Activated gamma-delta T cell treated with anti-CD3 and anti-CD28 coated beads, Interleukin-2, amount 50 U/mL, for 16 hours (primary cell): ENCODE results near the gene LONRF3.

ENCODE experiments used
- DNase-seq: peaks from one replicate; pipeline ENCODE4 v3.0.0-alpha.2; 2020; ENCODE audit warnings: low read depth

LONRF3 gene

DNA sequence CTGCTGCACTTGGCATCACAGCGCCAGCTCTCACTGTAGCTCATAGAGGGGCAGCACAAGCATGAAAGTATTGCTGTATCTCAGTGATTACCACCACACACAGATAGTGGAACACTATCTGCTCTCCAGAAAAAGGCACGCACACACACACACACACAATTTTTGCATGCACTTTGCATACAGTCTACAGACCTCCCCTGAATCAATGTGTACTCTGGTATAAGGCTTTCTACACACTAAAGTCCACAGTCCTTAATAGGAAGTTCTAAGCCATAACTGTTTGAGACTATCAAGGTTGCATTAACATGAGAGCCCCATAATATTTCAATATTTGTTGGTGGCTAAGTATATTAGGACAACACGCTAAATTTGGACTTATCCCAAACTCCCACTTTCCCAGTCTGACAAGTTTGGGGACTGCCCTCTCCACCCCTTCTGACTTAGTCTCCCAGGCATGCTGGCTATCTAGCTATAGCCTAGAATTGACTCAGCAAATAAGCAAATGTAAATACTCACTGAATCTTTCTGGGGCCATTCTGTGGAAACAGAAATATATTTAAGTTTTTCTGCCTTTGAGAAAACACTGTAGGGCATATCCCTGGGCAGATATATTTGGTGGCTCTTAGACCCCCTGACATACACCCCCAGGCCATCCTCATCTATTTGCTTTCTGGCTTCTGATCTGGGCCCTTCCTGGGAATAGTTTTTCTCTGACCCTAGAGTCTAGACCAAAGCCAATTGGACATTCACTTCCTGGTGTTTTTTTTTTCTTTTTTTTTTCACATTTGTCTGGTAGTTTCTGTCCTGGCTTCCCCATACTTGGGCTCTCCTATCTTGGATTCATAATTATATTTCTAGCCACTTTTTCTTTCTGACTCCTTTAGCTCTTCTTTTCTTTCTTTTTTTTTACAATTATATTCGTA is 62.0 kb downstream of the LONRF3 start:
- DNase-seq: no peak

DNA sequence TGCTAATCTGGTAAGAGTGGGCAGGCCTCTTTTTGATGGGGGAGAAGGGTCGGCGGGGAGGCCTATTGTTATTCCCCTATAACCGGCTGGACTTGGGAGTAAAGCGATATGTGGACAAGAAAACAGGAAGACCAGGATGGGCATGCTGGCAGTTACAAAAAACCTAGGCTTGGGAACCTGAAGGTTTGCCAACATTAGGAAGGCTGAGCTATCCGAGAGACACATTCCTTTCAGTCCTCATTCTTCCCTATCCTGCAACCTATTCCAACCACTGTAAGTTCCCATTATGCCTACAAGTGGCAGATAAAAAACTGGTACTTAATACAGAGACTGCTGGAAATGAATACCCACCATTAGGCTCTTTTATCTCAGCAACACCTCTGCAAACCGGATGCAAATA is 66.0 kb downstream of the LONRF3 start:
- DNase-seq: no peak

DNA sequence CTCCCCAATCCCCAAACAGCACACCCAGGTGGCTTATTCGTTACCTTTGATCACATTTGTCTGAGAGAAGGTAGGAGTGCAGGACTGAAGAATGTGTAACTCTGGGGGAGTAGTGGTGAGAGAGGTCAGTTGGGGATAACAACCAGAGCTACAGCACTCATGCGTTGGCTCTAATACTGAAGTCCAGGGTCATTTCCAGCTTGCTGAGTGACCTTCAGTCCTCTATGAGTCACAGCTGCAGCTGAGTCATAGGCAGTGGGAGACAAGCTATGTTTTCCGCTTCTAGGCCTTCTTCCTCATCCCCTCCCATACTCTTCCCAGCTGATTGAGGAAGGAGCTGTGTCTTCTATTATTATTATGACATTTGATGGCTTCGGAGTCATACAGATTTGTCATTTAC is 66.8 kb downstream of the LONRF3 start:
- no peak for DNase-seq

DNA sequence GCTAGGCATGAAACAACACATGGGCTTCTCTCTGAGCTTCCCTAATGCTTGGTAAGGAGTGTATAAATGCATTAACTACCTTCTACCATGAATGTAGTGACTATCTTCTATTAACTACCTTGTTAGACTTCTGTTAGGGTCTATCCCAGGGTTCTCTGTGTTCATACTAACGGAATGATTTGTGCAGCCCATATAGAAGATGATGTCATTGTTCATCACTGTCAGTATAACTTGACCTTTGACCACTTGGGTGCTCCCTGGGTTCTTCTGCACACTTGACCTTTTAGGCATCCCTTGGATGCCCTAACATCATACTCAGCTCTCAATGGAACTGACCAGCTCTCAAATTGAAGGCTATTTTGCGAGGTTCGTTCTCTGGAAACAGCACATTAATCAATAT is 67.6 kb downstream of the LONRF3 start:
- no peak for DNase-seq

DNA sequence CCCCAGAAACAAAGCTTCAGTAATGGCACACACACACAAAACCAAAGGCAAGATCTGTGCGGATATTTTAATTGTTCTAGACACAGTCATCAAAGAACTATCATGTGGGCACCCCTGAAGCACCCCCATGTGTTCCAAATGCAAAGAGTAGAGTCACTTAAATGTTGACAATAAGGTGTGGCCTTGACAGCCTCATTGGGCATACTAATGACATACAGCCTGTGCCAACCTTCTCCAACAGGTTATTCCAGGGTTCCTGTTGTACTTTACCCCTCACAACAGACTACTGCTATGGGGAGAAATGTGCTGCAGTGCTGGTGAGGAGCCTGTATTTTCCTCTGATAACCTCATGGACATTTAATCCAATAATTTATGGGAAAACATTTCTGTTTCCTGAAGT is 68.6 kb downstream of the LONRF3 start:
- DNase-seq: no peak

DNA sequence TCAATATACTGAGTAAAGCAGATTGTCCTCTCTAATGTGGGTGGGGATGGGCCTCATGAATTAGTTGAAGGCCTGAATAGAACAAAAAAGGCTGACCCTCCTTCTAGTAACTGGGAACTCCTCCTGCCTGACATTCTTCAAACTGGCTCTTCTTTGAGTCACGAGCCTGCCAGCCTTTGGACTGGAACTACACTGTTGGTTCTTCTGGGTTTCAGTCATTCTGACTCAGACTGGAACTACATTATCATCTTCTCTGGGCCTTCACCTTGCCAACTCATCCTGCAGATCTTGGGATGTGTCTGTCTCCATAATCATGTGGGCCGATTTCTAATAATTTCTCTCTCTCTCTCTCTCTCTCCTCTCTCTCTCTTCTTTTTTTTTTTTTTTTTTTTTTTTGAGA is 71.5 kb downstream of the LONRF3 start:
- DNase-seq: no peak

DNA sequence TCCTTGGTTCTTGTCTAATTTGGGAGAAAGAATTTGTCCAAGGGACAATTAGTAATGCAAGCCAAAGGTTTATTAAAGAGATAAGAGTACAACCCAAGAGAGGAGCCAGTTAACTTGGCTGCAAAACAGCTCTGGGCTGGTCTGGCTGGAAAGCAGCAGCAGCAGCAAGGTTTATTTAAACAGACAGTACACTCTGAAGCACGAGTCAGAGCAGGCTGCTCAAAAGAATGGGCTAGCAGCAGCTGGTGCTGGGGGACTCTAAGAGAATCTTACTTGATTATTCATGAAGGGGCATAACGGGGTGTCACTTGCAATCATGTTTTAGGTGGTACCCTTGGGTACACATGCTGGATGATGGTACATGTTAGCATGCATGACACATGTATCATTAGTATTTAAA is 81.3 kb downstream of the LONRF3 start:
- no peak for DNase-seq

DNA sequence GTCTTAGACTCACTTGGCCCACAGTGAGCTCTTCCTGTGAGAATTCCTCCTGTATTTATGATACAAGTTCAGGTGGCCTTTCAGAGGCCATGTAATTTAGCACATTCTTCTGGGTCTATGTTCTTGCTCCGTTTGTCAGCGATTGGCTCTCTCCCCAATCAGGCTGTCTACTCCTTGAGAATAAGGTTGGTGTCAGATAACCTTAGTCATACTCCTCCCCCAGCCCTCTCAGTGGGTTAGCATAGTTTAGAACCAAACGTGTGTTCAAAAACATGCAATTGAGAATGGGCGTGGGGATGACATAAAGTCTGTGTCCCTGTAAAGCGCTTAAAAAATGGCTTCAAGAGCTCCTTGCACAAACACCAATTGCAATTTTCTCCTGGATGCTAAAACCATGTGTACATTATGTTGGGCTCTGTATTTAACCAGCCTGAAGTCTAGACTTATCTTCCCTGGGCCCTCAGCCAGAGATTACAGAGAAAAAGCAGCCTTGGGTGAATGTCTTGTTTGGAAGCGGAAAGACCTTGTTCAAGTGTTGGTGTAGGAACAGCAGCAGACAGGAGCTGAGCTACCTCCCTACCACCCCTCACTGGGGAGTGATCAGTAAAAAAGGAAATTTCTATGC is 88.4 kb downstream of the LONRF3 start:
- no peak for DNase-seq

DNA sequence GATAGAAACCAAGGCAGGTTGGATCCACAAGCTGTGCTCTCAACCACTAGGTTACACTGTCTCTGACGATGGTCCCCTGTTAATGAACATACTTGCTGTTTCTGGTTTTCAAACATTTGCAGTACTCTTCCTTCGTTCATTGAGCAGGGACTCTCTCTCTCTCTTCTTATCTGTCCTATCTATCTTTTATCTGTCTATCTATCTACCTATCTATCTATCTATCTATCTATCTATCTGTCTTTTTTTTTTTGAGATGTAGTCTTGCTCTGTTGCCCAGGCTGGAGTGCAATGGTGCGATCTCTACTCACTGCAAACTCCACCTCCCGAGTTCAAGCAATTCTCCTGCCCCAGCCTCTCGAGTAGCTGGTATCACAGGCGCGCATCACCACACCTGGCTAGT is 89.0 kb downstream of the LONRF3 start:
- DNase-seq: no peak

DNA sequence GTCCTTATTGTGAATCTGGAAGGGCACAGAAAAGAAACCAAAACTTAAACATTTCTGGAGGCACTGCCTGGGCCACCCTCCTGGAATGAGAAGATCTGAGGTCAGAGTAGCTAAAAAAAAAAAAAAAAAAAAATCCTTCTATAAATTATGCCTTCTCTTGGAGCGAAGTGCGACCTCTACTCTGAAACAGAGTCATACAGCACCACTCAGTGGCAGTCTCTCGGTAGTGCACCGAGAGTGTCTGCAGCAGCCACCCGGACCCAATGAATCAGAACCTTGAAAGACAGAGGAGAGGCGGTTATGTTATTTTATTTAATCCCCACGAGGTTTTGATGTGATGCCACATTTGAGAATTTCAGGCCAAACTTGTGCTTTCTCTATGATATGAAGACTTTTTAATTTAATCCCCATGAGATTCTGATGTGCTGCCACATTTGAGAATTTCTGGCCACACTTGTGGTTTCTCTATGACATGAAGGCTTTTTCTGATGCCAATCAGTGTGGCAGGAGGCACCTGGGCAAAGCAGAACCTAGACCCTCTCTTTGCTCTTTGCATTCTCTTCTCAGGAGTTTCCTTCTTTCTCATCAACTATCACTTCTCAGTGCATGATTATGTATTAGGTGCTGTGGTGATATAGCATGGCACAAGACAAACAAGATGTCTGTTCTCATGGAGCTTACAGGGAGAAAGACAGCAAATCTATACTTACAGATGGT is 92.8 kb downstream of the LONRF3 start:
- no peak for DNase-seq
